Fibroblast of upper back skin (primary cell): Measurements from ENCODE around the gene C1orf52.
A peak's percentile ranks its signal among the peaks of the same experiment; 100 is the strongest.
"Not testable (repeated sequence)": the region's sequence is repeated elsewhere in the genome, so short reads cannot be mapped to it uniquely, and the experiment has no call there.

Experiments
- DNase-seq: peaks from one replicate; pipeline ENCODE4 v3.0.0-alpha.2; 2013

C1orf52 gene

GRCh38 chr1:85276978-85277639 is 17.6 kb upstream of the C1orf52 start:
- DNase-seq = no peak

GRCh38 chr1:85276215-85276977 is 16.9 kb upstream of the C1orf52 start, which contains the start of gene BCL10:
TSS of gene BCL10 (minus strand) at chr1:85276632. CDS start at chr1:85276352, 280 bp downstream.
- DNase-seq = peak; percentile 96

DNA sequence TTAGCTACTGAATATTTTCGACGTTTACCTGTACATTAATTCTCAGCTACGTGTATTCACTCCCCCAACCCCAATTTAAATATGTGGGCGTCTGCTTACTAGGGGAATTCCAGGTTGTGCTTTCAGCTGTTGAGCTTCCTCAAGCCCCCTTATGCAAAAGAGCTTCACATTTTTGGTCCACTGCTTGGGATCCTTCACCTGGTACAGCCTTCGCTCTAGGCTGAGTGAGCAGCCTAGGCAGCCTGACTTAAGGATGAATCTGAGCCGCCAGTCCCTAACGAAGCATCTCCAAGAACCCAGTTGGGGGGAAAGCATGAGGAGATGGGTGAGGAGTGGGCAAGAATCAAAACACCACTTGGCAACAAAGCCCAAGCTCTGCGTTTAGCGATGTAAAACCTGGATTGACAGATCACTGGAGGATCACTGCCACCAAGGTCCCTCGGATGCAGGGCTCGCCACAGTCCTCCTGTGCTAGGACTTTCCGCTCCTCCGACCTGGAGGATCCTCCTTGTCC is 16.3 kb upstream of the C1orf52 start:
- no peak for DNase-seq

- DNase-seq = peak; percentile 74
Measured at GRCh38 chr1:85274969-85275453, 15.5 kb upstream of the C1orf52 start.

GRCh38 chr1:85273397-85273796 is 13.9 kb upstream of the C1orf52 start:
- no peak for DNase-seq

DNA sequence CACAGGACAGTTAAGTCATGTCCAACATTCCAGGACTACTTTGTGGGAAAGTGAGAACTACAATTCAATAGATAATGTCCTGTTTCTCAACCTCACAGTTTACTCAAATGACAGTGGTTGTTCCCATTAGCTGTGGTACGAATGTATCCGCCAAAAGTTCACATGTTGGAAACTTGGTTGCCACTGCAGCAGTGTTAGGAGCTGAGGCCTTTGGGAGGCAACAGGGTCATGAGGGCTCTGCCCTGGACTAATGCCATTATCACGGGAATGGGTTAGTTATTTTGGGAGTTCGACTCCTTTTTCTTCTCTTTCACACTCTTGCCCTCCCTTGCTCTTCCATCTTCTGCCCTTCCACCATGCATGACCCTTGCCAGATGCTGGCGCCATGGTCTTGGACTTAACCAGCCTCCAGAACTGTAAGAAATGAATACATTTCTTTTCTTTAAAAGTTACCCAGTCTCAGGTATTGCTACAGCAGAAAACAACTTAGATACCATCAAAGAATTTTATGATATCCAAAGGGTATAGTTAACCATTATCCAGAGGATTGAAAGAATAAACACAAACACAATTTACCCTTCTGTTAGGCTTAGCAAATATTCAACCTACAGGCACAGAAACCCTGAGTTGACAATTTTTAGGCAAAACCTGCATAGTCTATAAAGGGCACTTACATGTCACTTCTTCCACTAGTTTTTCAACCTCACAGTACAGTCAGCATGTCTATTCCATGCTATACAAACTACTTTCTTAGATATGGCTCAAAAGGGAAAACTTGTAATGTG is 9.5 kb upstream of the C1orf52 start:
- no peak for DNase-seq

GRCh38 chr1:85267313-85267712 is 7.9 kb upstream of the C1orf52 start:
- no peak for DNase-seq

- no peak for DNase-seq
Measured at GRCh38 chr1:85264150-85264549, 4.7 kb upstream of the C1orf52 start.

- no peak for DNase-seq
Measured at GRCh38 chr1:85262985-85263384, 3.5 kb upstream of the C1orf52 start.

- DNase-seq = peak; percentile 47
Measured at GRCh38 chr1:85259912-85260274, 431 bp upstream of the C1orf52 start.

DNA sequence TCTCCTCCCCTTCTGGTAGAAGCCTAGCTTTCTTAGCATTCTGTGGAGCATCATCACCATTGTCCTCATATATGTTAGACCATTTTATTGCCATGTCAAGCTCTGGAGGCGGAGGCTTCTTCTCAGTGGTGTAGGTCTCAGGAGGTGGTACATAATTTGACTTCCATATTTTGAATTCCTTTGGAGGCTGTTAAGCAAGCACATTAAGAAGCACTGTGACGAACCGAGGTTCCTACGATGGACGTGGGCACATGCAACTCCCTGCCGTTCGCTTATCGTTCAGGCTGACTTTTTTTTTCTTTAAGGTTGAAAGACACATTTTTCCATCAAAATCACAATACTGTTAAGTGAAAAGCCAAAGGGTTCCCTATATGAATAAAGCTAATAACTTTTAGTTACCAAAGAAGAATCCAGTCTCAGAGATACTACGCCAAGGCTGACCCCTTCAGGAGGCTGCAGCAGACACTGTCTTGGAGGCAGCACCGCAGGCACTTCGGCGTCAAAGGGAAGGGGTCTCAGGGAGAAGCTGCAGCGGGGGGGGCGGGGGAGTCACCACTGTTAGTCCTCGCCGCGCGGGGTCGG is 835 bp downstream of the C1orf52 start:
- no peak for DNase-seq

- not testable (repeated sequence) for DNase-seq
Measured at GRCh38 chr1:85249042-85249441, 10.4 kb downstream of the C1orf52 start.

- no peak for DNase-seq
Measured at GRCh38 chr1:85245891-85246290, 13.6 kb downstream of the C1orf52 start.

GRCh38 chr1:85245456-85245855 is 14.0 kb downstream of the C1orf52 start:
- peak; percentile 28 for DNase-seq

DNA sequence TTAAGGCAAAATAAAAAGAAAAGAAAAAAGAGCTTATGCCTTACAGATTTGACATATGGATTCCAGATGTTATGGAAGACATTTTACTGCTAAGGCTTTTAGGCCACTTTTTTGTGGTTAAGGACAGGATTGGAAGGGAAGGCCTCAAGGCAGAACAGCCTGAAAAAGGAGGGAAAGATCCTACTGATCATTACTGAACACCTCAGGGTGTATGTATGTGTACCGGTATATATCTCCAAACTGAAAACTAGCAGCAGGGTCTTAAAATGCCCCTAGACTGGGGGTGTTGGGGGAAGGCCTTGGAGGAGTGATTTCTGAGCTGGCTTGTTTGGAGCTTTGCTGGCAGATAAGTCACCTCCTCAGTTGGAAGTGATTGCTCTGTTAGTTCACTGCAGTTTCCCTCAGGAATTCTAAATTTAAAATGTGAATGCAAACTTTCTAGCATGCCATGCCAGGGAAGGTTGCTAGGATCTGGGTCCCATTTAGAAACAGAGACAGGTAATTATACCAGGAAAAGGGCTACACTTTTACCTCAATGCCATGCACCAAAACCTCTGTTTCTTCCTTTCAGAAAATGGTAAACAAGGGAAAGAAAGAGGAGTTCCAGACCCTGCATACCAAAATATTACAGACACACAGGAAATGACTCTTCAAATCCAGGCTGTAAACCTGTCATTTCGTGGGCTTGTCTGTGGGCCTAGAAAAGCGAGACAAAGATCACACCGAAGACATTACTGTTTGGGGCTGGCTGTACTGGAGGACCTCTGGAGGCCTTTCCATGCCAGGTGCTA is 15.0 kb downstream of the C1orf52 start:
- peak; percentile 78 for DNase-seq

DNA sequence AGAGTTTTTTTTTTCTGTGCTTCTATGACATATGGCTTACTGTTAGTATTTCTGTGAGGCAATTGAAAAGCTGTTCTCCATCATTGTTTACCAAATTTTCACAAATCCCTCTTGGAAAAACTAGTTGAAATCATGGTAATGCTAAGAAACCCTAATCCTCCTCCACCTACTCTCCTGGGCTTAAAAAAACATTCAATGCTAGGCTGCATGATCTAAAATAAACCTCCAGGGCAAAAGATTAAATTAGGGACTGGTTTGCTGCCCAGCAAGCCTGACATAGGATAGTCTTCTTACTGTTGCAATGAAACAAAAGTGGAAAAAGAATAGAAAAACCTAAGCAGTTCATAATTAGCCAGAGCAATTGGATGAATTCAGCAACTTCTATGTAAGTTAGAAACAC is 16.1 kb downstream of the C1orf52 start:
- no peak for DNase-seq

DNA sequence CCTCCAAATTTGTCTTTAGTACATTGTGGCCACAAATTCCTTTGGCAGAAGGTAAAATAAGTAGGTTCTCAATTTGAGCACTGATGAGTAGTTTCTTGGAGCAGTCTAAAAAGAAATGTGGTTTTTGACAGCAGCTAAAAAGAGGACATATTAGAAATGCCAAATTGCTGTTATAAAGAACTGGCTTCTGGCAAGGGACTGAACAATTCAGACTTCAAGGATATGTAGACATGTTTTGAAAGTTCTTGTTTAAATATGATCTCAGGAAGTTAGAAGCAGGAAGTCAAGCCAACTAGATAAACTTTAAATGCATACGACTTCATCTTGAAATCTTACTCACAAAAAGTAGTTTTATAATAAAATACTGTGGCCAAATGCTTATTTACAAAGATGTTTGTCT is 18.8 kb downstream of the C1orf52 start:
- peak; percentile 11 for DNase-seq

GRCh38 chr1:85240174-85240601 is 19.3 kb downstream of the C1orf52 start:
- DNase-seq = peak; percentile 36

DNA sequence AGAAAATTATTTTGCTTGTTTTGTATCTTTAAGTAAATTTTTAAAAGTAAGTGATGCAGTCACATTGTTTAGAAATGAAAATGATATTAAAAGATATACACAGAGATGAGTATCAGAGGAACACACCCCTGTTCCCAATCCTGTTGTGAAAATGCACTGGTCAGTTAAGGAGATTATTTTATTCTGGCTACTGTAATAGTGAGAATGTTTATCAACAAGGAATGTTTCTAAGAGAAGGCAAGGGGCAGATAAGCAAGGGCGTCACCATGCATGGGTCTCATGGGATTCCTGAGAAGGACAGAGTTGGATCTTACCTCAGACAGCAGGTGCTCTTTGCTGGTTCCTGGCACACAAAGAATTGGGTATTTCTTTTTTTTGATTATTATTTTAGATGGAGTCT is 21.8 kb downstream of the C1orf52 start:
- no peak for DNase-seq

- DNase-seq = no peak
Measured at GRCh38 chr1:85230305-85230977, 29.0 kb downstream of the C1orf52 start.

GRCh38 chr1:85229574-85230097 is 29.8 kb downstream of the C1orf52 start:
- no peak for DNase-seq
